Mucosa of descending colon (tissue), 3 donors: Measurements from ENCODE around the gene ORAI3. TPM values are rescaled to one million over a fixed set of nuclear protein-coding genes. Genes with fewer than 3 reads are reported as not detected.

Experiments
- ATAC-seq: fragments of 200-7000 bp; cut with Tn5 transposase; one replicate; pipeline ENCODE4 v1.9.1; 2020; ENCODE audit warnings: mild to moderate bottlenecking, moderate library complexity
- DNase-seq, 3 donors: peaks; one replicate each; pipeline ENCODE4 v3.0.0-alpha.2; 2020
- H3K36me3 ChIP-seq: fragments of 200-600 bp; one replicate; pipeline ENCODE4 v1.8.0; 2021; ENCODE audit warnings: low read depth, mild to moderate bottlenecking
- H3K4me1 ChIP-seq: fragments of 200-600 bp; one replicate; pipeline ENCODE4 v1.8.0; 2021; ENCODE audit warnings: low read depth, mild to moderate bottlenecking
- H3K4me3 ChIP-seq: fragments of 200-600 bp; one replicate; pipeline ENCODE4 v1.8.0; 2021; ENCODE audit warnings: mild to moderate bottlenecking
- H3K9me3 ChIP-seq: fragments of 200-600 bp; one replicate; pipeline ENCODE4 v1.8.0; 2021; ENCODE audit warnings: mild to moderate bottlenecking
- intact Hi-C, 2 donors: fragments of 100-400 bp; cut with DNase I in 1 of 2; cut with micrococcal nuclease in 1 of 2; formaldehyde crosslinking; loops; one replicate each; pipeline versions ENCODE4 v1.11.0 to v1.11.1; 2022; cut with DNase I, micrococcal nuclease
- total RNA-seq, 3 donors: library from RNA; stranded (reverse); fragmentation: NEBNext Ultra II Directional in 2 of 3; extraction: Animal tissue kit (Norgen Biotek cat#: 25700) in 2 of 3; gene quantifications; one replicate each; pipeline versions ENCODE4 v1.2.1 to v1.2.4, GENCODE V29; 2021 to 2023
- TF ChIP-seq, protein P1 (sequence below): fragments of 200-600 bp; IDR thresholded peaks from one replicate; pipeline ENCODE4 v1.8.0; 2022; ENCODE audit warnings: antibody characterized with exemption, mild to moderate bottlenecking
- donor health status: DM: no; HTN: no; CAD: no; lungs with moderate emphysema.
- donor health status: DM: no; HTN: no; CAD: no.
- donor health status: DM: no; HTN: yes; CAD: no.

ORAI3 gene
- total RNA-seq, 3 donors from 2014 or later: 14.6 to 24.6 (median 15.4) TPM

DNA sequence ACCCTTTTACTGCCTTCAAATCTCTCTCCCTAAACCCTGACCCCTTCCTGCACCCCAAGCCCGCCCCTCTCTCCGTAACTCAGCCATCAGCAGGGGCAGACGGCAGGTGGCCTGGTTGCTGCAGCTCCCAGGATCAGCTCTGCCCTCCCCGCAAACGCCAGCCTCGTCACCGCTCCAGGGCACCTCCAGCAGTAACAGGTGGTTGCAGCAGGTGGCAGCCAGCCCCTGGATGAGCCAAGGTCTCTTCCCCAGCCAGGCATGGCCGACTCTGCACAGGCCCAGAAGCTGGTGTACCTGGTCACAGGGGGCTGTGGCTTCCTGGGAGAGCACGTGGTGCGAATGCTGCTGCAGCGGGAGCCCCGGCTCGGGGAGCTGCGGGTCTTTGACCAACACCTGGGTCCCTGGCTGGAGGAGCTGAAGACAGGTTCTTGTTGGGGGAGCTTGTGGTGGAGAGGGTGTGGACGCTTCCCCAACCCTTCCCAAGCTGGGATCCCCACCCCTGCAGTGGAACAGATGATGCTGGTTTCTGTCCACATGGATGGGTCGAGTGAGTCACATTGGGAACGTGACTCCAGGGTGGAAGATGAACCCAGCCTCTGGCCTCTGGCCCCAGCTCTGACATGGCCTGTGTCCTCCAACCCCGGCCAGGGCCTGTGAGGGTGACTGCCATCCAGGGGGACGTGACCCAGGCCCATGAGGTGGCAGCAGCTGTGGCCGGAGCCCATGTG is 36.7 kb downstream of the ORAI3 start:
- H3K36me3 ChIP-seq: no peaks in the 10 kb centered on the region
- ATAC-seq: peak; percentile 92
- H3K4me1 ChIP-seq: peaks cover 4% of the 10 kb centered on the region
- TF ChIP-seq, protein P1, sequence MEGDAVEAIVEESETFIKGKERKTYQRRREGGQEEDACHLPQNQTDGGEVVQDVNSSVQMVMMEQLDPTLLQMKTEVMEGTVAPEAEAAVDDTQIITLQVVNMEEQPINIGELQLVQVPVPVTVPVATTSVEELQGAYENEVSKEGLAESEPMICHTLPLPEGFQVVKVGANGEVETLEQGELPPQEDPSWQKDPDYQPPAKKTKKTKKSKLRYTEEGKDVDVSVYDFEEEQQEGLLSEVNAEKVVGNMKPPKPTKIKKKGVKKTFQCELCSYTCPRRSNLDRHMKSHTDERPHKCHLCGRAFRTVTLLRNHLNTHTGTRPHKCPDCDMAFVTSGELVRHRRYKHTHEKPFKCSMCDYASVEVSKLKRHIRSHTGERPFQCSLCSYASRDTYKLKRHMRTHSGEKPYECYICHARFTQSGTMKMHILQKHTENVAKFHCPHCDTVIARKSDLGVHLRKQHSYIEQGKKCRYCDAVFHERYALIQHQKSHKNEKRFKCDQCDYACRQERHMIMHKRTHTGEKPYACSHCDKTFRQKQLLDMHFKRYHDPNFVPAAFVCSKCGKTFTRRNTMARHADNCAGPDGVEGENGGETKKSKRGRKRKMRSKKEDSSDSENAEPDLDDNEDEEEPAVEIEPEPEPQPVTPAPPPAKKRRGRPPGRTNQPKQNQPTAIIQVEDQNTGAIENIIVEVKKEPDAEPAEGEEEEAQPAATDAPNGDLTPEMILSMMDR: no peak
- H3K4me3 ChIP-seq: no peak overlapping the region
- H3K9me3 ChIP-seq: no peaks in the 10 kb centered on the region
- intact Hi-C loops: loop anchor here (5.0 to 10.0 kb wide), 6 partner anchors 49 to 879 kb away; partner anchors contain the start of genes ZNF843 (in 2 of the 2), STX4 (in 1 of the 2), ZNF646 (in 1 of the 2) and ZNF668 (in 1 of the 2)
- peak; percentile 78 to 85 (median 84) for DNase-seq

DNA sequence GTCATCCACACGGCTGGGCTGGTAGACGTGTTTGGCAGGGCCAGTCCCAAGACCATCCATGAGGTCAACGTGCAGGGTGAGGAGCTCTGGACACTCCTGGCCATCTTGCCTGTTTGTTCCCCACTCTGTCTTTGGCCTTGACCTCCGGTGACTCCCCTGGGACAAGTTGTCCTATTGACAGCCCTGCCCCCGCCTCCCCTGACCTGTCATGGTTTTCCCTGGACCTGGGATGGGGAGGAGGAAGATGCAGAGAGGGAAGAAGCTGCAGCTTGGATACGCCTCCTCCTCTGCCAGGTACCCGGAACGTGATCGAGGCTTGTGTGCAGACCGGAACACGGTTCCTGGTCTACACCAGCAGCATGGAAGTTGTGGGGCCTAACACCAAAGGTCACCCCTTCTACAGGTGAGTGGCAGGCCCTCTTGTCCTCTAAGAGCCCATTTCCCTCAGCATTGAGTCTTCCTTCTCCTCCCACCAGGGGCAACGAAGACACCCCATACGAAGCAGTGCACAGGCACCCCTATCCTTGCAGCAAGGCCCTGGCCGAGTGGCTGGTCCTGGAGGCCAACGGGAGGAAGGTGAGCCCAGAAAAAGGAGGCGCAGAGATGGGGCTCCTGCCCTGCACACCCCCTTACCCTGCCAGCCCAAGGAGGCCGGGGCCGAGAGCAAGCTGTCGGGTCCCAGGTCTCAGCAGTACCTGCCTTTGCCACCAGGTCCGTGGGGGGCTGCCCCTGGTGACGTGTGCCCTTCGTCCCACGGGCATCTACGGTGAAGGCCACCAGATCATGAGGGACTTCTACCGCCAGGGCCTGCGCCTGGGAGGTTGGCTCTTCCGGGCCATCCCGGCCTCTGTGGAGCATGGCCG is 37.5 kb downstream of the ORAI3 start:
- no peaks in the 10 kb centered on the region for H3K36me3 ChIP-seq
- DNase-seq: peak in 1 of 3 donors; percentile 13
- intact Hi-C loops: loop anchor here (5.0 to 10.0 kb wide), 6 partner anchors 48 to 878 kb away; partner anchors contain the start of genes ZNF843 (in 2 of the 2), STX4 (in 1 of the 2), ZNF646 (in 1 of the 2) and ZNF668 (in 1 of the 2)
- peaks cover 4% of the 10 kb centered on the region for H3K4me1 ChIP-seq
- H3K4me3 ChIP-seq: no peak overlapping the region
- no peak for ATAC-seq
- TF ChIP-seq, protein P1: no peak
- no peaks in the 10 kb centered on the region for H3K9me3 ChIP-seq

DNA sequence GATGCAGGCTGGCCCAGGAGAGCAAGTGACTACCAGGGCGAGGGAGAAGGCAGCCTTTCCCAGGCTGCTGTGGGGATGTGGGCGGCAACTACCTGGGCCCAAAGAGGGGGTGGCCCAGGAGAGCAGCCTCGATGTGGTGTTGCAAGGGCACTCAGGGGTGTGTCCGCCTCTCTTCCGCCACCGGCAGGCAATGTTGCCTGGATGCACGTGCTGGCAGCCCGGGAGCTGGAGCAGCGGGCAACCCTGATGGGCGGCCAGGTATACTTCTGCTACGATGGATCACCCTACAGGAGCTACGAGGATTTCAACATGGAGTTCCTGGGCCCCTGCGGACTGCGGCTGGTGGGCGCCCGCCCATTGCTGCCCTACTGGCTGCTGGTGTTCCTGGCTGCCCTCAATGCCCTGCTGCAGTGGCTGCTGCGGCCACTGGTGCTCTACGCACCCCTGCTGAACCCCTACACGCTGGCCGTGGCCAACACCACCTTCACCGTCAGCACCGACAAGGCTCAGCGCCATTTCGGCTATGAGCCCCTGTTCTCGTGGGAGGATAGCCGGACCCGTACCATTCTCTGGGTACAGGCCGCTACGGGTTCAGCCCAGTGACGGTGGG is 38.8 kb downstream of the ORAI3 start:
- intact Hi-C loops: loop anchor here (5.0 to 10.0 kb wide), 6 partner anchors 47 to 877 kb away; partner anchors contain the start of genes ZNF843 (in 2 of the 2), STX4 (in 1 of the 2), ZNF646 (in 1 of the 2) and ZNF668 (in 1 of the 2)
- ATAC-seq (no peak), DNase-seq (no peak)
- H3K4me3 ChIP-seq: no peak overlapping the region
- peaks cover 4% of the 10 kb centered on the region for H3K4me1 ChIP-seq
- no peaks in the 10 kb centered on the region for H3K36me3 ChIP-seq
- TF ChIP-seq, protein P1: no peak
- no peaks in the 10 kb centered on the region for H3K9me3 ChIP-seq

DNA sequence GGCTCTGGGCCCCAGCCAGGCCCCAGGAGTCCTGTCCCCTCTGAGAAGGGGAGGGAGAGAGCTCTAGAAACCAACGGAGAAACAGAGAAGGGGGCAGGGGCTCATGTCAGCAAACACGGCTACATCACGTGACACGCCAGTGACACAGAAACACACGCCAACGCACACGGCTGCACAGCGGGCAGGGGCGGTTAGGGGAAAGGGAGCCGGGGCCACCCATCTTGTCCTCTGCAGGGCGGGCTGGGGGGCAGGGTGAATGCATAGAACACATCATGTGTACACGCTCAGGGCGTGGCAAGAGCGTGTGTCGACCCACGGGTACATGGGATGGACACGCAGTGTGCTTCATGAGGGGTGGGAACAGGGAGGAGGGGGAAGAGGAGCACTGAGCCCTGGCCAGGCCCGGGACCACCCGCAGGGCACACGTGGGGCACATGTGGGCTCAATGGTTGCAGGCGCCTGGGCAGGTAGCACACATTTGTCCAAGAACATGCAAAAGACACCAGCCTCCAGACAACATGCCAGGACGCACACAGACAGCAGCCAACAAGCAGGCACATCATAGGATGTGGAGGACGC is 40.7 kb downstream of the ORAI3 start:
- Histone ChIP-seq H3K36me3 (no peaks in the 10 kb centered on the region), H3K4me3 (no peak overlapping the region), H3K9me3 (no peaks in the 10 kb centered on the region), H3K4me1 (peaks cover 4% of the 10 kb centered on the region)
- no peak for ATAC-seq
- intact Hi-C loops: loop anchor here (5.0 to 10.0 kb wide), 6 partner anchors 45 to 875 kb away; partner anchors contain the start of genes ZNF843 (in 2 of the 2), STX4 (in 1 of the 2), ZNF646 (in 1 of the 2) and ZNF668 (in 1 of the 2)
- TF ChIP-seq, protein P1: no peak
- no peak for DNase-seq

DNA sequence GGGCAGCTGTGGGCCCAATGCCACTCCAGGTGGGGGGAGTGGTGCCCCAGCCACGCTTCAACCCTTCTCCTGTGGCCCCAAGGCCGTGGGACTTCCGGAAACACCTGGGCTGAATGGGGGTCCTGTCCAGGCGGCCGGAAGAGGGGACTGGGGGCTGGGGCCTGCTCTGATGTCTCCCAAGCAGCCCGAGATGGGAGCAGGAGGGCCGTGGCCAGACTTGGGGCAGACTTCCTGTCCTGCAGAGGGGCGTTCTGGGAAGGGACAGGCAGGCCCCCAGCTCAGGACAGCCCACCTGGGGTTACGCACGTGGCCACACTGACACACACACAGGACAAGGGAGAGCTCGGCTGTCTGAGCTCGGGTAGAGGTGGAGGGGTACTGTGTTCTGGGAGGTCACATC is 41.2 kb downstream of the ORAI3 start:
- Histone ChIP-seq H3K9me3 (no peaks in the 10 kb centered on the region), H3K4me3 (no peak overlapping the region), H3K36me3 (no peaks in the 10 kb centered on the region), H3K4me1 (peaks cover 4% of the 10 kb centered on the region)
- DNase-seq (no peak), ATAC-seq (no peak)
- intact Hi-C loops: no loop called here
- TF ChIP-seq, protein P1: no peak
